GM06990 (cell line): Measurements from ENCODE around the gene DLG2.

ENCODE experiments used
- DNase-seq: peaks from one replicate; pipeline ENCODE4 v3.0.0-alpha.2; 2011; ENCODE audit not compliant: insufficient read length; ENCODE audit errors: extremely low read depth
- H3K27me3 ChIP-seq: replicated peaks from 2 replicates; pipeline ENCODE4 v1.6.0; 2011; ENCODE audit warnings: low read length; ENCODE audit not compliant: control insufficient read depth, insufficient read depth
- H3K36me3 ChIP-seq: 2 replicates; pipeline ENCODE4 v1.5.1; 2011; ENCODE audit warnings: low read length; ENCODE audit not compliant: control insufficient read depth, insufficient read depth
- H3K4me3 ChIP-seq: replicated peaks from 2 replicates; pipeline ENCODE4 v1.5.1; 2011; ENCODE audit warnings: low read depth, mild to moderate bottlenecking, control low read depth, low read length
- CTCF ChIP-seq: IDR thresholded peaks from 2 replicates; pipeline ENCODE4 v1.5.1; 2011; ENCODE audit warnings: low read length, control low read depth, mild to moderate bottlenecking, inconsistent platforms; ENCODE audit not compliant: insufficient read depth, poor library complexity, severe bottlenecking

Gene DLG2

GRCh38 chr11:84014539-84014938, 1612.6 kb downstream of the DLG2 start:
- H3K36me3 ChIP-seq, result no peaks in the 10 kb centered on the region
- H3K4me3 ChIP-seq, result no peak overlapping the region
- TF ChIP-seq CTCF, result no peak
- DNase-seq, result no peak
- no peaks in the 10 kb centered on the region for H3K27me3 ChIP-seq

GRCh38 chr11:84012171-84012826, 1614.8 kb downstream of the DLG2 start:
- Histone ChIP-seq H3K4me3 (no peak overlapping the region), H3K27me3 (no peaks in the 10 kb centered on the region), H3K36me3 (no peaks in the 10 kb centered on the region)
- DNase-seq, result no peak
- TF ChIP-seq CTCF, result no peak

- H3K27me3 ChIP-seq, result no peaks in the 10 kb centered on the region
- H3K36me3 ChIP-seq, result no peaks in the 10 kb centered on the region
- TF ChIP-seq CTCF, result no peak
- H3K4me3 ChIP-seq, result no peak overlapping the region
- DNase-seq, result no peak
These were observed 1624.0 kb downstream of the DLG2 start for GRCh38 chr11:84003181-84003580.

DNA sequence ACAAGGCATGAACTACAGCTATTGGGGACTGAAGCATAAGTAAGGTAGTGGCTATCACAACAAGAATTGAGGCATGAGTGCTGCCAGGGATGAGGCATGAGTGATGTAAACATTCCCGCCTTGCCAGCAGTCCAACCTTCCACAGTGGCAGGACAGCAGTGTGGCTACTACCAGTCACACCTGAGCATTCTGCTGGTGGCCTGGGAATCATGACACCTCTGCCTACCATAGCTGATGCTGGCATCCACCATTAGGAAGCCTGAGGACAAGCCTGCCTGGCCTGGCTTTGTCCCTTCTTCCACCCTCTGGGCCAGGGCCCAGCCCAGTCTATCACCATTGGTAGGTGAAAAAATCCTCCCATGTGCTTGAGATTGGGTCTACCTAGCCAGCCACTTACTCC, 1628.2 kb downstream of the DLG2 start:
- no peak for DNase-seq
- H3K4me3 ChIP-seq, result no peak overlapping the region
- TF ChIP-seq CTCF, result no peak
- H3K27me3 ChIP-seq, result no peaks in the 10 kb centered on the region
- H3K36me3 ChIP-seq, result no peaks in the 10 kb centered on the region

DNA sequence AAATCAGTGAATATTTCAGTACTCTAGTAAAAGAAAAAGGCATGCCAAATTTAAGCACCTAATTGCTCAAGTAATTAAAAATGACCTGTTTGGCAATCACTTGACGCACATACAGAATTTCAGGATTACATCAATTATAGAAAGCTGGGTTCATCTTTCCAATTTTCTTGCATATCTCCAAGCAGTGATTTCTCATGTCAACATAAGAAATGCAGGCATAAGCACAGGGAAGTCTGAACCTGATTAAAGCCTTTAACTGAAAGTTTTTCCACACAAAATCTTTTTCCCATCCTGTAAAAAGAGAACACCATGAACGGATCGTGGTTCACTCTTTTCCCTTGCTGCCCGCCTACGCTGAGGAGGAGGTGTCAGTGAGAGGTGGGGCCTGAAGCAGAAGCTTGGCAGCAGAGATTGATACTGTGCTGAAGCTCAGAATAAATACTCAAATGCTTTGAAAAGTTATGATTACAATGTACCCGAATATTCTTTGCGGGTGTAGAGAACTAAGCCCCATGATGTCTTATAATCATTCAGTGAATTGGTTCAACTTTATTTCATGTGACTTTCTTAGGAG, 1636.9 kb downstream of the DLG2 start:
- Histone ChIP-seq H3K4me3 (no peak overlapping the region), H3K36me3 (no peaks in the 10 kb centered on the region), H3K27me3 (no peaks in the 10 kb centered on the region)
- DNase-seq, result no peak
- no peak for TF ChIP-seq CTCF
